H9 (cell line): ENCODE data around the gene TMEM61. TPM values are rescaled to one million over a fixed set of nuclear protein-coding genes. Genes with fewer than 3 reads are reported as not detected.

Source experiments
- DNase-seq: peaks from one replicate; pipeline ENCODE4 v3.0.0-alpha.2; 2017
- H2AFZ ChIP-seq: one replicate; pipeline ENCODE4 v1.6.1; 2013; ENCODE audit warnings: mild to moderate bottlenecking, low read length, control low read depth, moderate library complexity
- H2AK5ac ChIP-seq: 2 replicates; pipeline ENCODE4 v1.6.1; 2013; ENCODE audit warnings: low read length, control low read depth, mixed read lengths; ENCODE audit not compliant: insufficient read length
- H2BK120ac ChIP-seq: one replicate; pipeline ENCODE4 v1.6.1; 2013; ENCODE audit warnings: low read depth, mild to moderate bottlenecking, low read length, control low read depth, inconsistent platforms; ENCODE audit not compliant: poor library complexity, severe bottlenecking
- H2BK12ac ChIP-seq: 2 replicates; pipeline ENCODE4 v1.6.1; 2013; ENCODE audit warnings: low read length, control low read depth, mixed read lengths, low read depth; ENCODE audit not compliant: insufficient read length
- H2BK15ac ChIP-seq: 2 replicates; pipeline ENCODE4 v1.6.1; 2013; ENCODE audit warnings: low read depth, low read length, control low read depth
- H2BK20ac ChIP-seq: one replicate; pipeline ENCODE4 v1.6.1; 2013; ENCODE audit warnings: low read depth, mild to moderate bottlenecking, low read length, control low read depth, inconsistent platforms; ENCODE audit not compliant: poor library complexity, severe bottlenecking
- H2BK5ac ChIP-seq: 2 replicates; pipeline ENCODE4 v1.6.1; 2013; ENCODE audit warnings: low read length, control low read depth, mixed read lengths; ENCODE audit not compliant: insufficient read length
- H3K14ac ChIP-seq: 2 replicates; pipeline ENCODE4 v1.6.1; 2013; ENCODE audit warnings: low read length, control low read depth; ENCODE audit not compliant: insufficient read depth
- H3K18ac ChIP-seq: 2 replicates; pipeline ENCODE4 v1.6.1; 2013; ENCODE audit warnings: low read depth, mild to moderate bottlenecking, mixed read lengths, low read length, control low read depth; ENCODE audit not compliant: insufficient read length
- H3K23ac ChIP-seq: 2 replicates; pipeline ENCODE4 v1.6.1; 2013; ENCODE audit warnings: low read length, control low read depth, mixed read lengths, low read depth; ENCODE audit not compliant: insufficient read length
- H3K23me2 ChIP-seq: 2 replicates; pipeline ENCODE4 v1.6.1; 2013; ENCODE audit warnings: low read depth, mild to moderate bottlenecking, mixed read lengths, low read length, control low read depth; ENCODE audit not compliant: insufficient read length, poor library complexity, severe bottlenecking
- H3K27ac ChIP-seq: 2 replicates; pipeline ENCODE4 v1.5.1; 2013; ENCODE audit warnings: low read length, control low read depth, mixed read lengths, low read depth; ENCODE audit not compliant: insufficient read length
- H3K27me3 ChIP-seq: 2 replicates; pipeline ENCODE4 v1.6.1; 2013; ENCODE audit warnings: low read length, control low read depth, inconsistent platforms; ENCODE audit not compliant: insufficient read depth
- H3K4ac ChIP-seq: 2 replicates; pipeline ENCODE4 v1.6.1; 2013; ENCODE audit warnings: low read depth, mild to moderate bottlenecking, control low read depth, inconsistent platforms, low read length, moderate library complexity
- H3K4me1 ChIP-seq: 2 replicates; pipeline ENCODE4 v1.6.1; 2013; ENCODE audit warnings: low read length, control low read depth, inconsistent platforms; ENCODE audit not compliant: insufficient read depth
- H3K4me2 ChIP-seq: 2 replicates; pipeline ENCODE4 v1.6.1; 2013; ENCODE audit warnings: low read length, control low read depth, mixed read lengths; ENCODE audit not compliant: insufficient read length, insufficient read depth
- H3K56ac ChIP-seq: 2 replicates; pipeline ENCODE4 v1.6.1; 2013; ENCODE audit warnings: low read depth, mild to moderate bottlenecking, mixed read lengths, low read length, control low read depth; ENCODE audit not compliant: insufficient read length
- H3K79me1 ChIP-seq: 2 replicates; pipeline ENCODE4 v1.6.1; 2013; ENCODE audit warnings: low read depth, mild to moderate bottlenecking, moderate library complexity, low read length, control low read depth, inconsistent platforms; ENCODE audit not compliant: insufficient read depth, poor library complexity, severe bottlenecking
- H3K79me2 ChIP-seq: 2 replicates; pipeline ENCODE4 v1.6.1; 2013; ENCODE audit warnings: low read length, control low read depth, inconsistent platforms; ENCODE audit not compliant: insufficient read depth
- H3K9ac ChIP-seq: 2 replicates; pipeline ENCODE4 v1.6.1; 2013; ENCODE audit warnings: low read length, control low read depth, mixed read lengths; ENCODE audit not compliant: insufficient read length; ENCODE audit errors: extremely low read depth
- H3K9me3 ChIP-seq: one replicate; pipeline ENCODE4 v1.6.1; 2013; ENCODE audit warnings: low read depth, low read length, inconsistent platforms; ENCODE audit not compliant: control insufficient read depth
- H3T11ph ChIP-seq: one replicate; pipeline ENCODE4 v1.6.1; 2013; ENCODE audit warnings: mild to moderate bottlenecking, low read length, control low read depth, inconsistent platforms
- H4K20me1 ChIP-seq: one replicate; pipeline ENCODE4 v1.6.1; 2013; ENCODE audit not compliant: control insufficient read depth, insufficient read length, insufficient read depth
- H4K5ac ChIP-seq: 2 replicates; pipeline ENCODE4 v1.6.1; 2013; ENCODE audit warnings: low read depth, mild to moderate bottlenecking, mixed read lengths, low read length, control low read depth; ENCODE audit not compliant: insufficient read length
- H4K8ac ChIP-seq: replicated peaks from 2 replicates; pipeline ENCODE4 v1.6.1; 2013; ENCODE audit warnings: low read length, control low read depth, mixed read lengths, low read depth; ENCODE audit not compliant: insufficient read length
- H4K91ac ChIP-seq: 2 replicates; pipeline ENCODE4 v1.6.1; 2013; ENCODE audit warnings: low read depth, mild to moderate bottlenecking, moderate library complexity, mixed read lengths, low read length, control low read depth; ENCODE audit not compliant: insufficient read length
- H3K27ac Mint-ChIP-seq, 3 experiments: 2 replicates in 2 of 3; 3 replicates in 1 of 3; pipeline ENCODE4 v1.8.0; 2020 to 2021; ENCODE audit warnings: mixed read lengths in 3 of 3, mild to moderate bottlenecking in 1 of 3, moderate library complexity in 1 of 3
- H3K27me3 Mint-ChIP-seq: 2 replicates; pipeline ENCODE4 v1.8.0; 2021; ENCODE audit warnings: low read depth, mild to moderate bottlenecking, moderate library complexity, mixed read lengths
- H3K36me3 Mint-ChIP-seq, 3 experiments: 2 replicates in 2 of 3; 3 replicates in 1 of 3; pipeline ENCODE4 v1.8.0; 2020 to 2021; ENCODE audit warnings: low read depth in 3 of 3, mixed read lengths in 3 of 3; ENCODE audit not compliant: insufficient read depth in 1 of 3
- H3K4me1 Mint-ChIP-seq, 2 experiments: 2 replicates each; pipeline ENCODE4 v1.8.0; 2020; ENCODE audit warnings: mixed read lengths in 2 of 2
- H3K4me3 Mint-ChIP-seq, 2 experiments: 2 replicates in 1 of 2; 3 replicates in 1 of 2; pipeline ENCODE4 v1.8.0; 2020 to 2021; ENCODE audit warnings: mild to moderate bottlenecking in 2 of 2, mixed read lengths in 2 of 2, moderate library complexity in 1 of 2
- H3K9me3 Mint-ChIP-seq, 2 experiments: 2 replicates in 1 of 2; 3 replicates in 1 of 2; pipeline ENCODE4 v1.8.0; 2020; ENCODE audit warnings: mild to moderate bottlenecking in 2 of 2, mixed read lengths in 2 of 2, moderate library complexity in 1 of 2
- WGBS: extraction: QIAGEN DNeasy Blood & Tissue Kit; methylation state at CpG from one replicate; pipeline ENCODE4 v1.1.7; 2013; ENCODE audit warnings: missing lambda C conversion rate, low lambda C conversion rate, mixed read lengths; ENCODE audit not compliant: insufficient read length; ENCODE audit errors: extremely low coverage; 5-methylcytosine and 5-hydroxymethylcytosine counted together
- total RNA-seq: library from RNA; stranded (reverse); gene quantifications from 2 replicates; pipeline ENCODE4 v1.2.1, GENCODE V29; 2021
- TF ChIP-seq, protein P1 (sequence below): fragments of 200-600 bp; sonication (generic); conservative IDR thresholded peaks from 3 replicates; pipeline ENCODE4 v1.8.0; 2021; ENCODE audit warnings: antibody characterized with exemption, mild to moderate bottlenecking

Gene TMEM61
- total RNA-seq, 1 experiment from 2014 or later, result 0.61 TPM

GRCh38 chr1:54979327-54979891, 1.0 kb upstream of the TMEM61 start:
- no peak for DNase-seq
- no peak overlapping the region for H3K9ac ChIP-seq
- no peak overlapping the region for H3K23ac ChIP-seq
- H4K91ac ChIP-seq, result no peak overlapping the region
- no peak overlapping the region for H3K27ac ChIP-seq
- no peak overlapping the region for H3K18ac ChIP-seq
- no peak overlapping the region for H2BK5ac ChIP-seq
- peaks cover 11% of the 10 kb centered on the region for H3K23me2 ChIP-seq
- H3K27me3 ChIP-seq, result no peaks in the 10 kb centered on the region; the same call in 1 of the 2 replicates
- peaks cover 40% of the 10 kb centered on the region for H3K27me3 Mint-ChIP-seq
- H3K36me3 Mint-ChIP-seq, result no peaks in the 10 kb centered on the region; a peak in 1 of 7 replicates
- no peaks in the 10 kb centered on the region for H3K79me1 ChIP-seq
- no peak overlapping the region for H2AFZ ChIP-seq
- TF ChIP-seq, protein P1, sequence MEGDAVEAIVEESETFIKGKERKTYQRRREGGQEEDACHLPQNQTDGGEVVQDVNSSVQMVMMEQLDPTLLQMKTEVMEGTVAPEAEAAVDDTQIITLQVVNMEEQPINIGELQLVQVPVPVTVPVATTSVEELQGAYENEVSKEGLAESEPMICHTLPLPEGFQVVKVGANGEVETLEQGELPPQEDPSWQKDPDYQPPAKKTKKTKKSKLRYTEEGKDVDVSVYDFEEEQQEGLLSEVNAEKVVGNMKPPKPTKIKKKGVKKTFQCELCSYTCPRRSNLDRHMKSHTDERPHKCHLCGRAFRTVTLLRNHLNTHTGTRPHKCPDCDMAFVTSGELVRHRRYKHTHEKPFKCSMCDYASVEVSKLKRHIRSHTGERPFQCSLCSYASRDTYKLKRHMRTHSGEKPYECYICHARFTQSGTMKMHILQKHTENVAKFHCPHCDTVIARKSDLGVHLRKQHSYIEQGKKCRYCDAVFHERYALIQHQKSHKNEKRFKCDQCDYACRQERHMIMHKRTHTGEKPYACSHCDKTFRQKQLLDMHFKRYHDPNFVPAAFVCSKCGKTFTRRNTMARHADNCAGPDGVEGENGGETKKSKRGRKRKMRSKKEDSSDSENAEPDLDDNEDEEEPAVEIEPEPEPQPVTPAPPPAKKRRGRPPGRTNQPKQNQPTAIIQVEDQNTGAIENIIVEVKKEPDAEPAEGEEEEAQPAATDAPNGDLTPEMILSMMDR, result no peak
- no peak overlapping the region for H4K8ac ChIP-seq
- no peaks in the 10 kb centered on the region for H3K79me2 ChIP-seq
- H3K9me3 Mint-ChIP-seq, result no peaks in the 10 kb centered on the region
- H2BK20ac ChIP-seq, result no peak overlapping the region
- H3K4me3 Mint-ChIP-seq, result peak overlapping the region; percentile 2 to 30; a peak in 4 of 5 replicates
- H4K20me1 ChIP-seq, result no peaks in the 10 kb centered on the region
- peaks cover 9% of the 10 kb centered on the region; the same call in 1 of the 2 replicates for H3K4me1 ChIP-seq
- H2AK5ac ChIP-seq, result no peak overlapping the region
- H2BK12ac ChIP-seq, result no peak overlapping the region
- no peak overlapping the region for H3T11ph ChIP-seq
- H3K4me2 ChIP-seq, result no peak overlapping the region
- H3K14ac ChIP-seq, result no peak overlapping the region
- no peak overlapping the region for H4K5ac ChIP-seq
- WGBS, result no CpG with 5 or more reads among the region's 5 CpGs
- no peak overlapping the region for H2BK15ac ChIP-seq
- no peak overlapping the region for H3K4ac ChIP-seq
- H2BK120ac ChIP-seq, result no peak overlapping the region
- H3K9me3 ChIP-seq, result no peaks in the 10 kb centered on the region
- no peak overlapping the region for H3K56ac ChIP-seq
- peaks cover 32 to 37% of the 10 kb centered on the region in 2 experiments for H3K4me1 Mint-ChIP-seq
- no peak overlapping the region for H3K27ac Mint-ChIP-seq
